Measurements from ENCODE around the gene GJD2. TPM values are rescaled to one million over a fixed set of nuclear protein-coding genes. Genes with fewer than 3 reads are reported as not detected.

GJD2 gene
- total RNA-seq, 3 donors from 2014 or later, result not detected

GRCh38 chr15:34757262-34757661, 2.5 kb upstream of the GJD2 start:
- DNase-seq (no peak), ATAC-seq (no peak)
- H3K9me3 ChIP-seq, result no peaks in the 10 kb centered on the region
- no peak for TF ChIP-seq CTCF (IDR thresholded peaks at IDR 0.05)
- intact Hi-C loops (cut with DNase I, micrococcal nuclease), result no loop called here
- no peaks in the 10 kb centered on the region for H3K4me1 ChIP-seq (ENCODE audit: low read depth)
- H3K4me3 ChIP-seq, result no peak overlapping the region
- no peaks in the 10 kb centered on the region for H3K36me3 ChIP-seq (ENCODE audit: low read depth)

- Histone ChIP-seq H3K9me3 (no peaks in the 10 kb centered on the region), H3K4me1 (ENCODE audit: low read depth) (no peaks in the 10 kb centered on the region), H3K4me3 (no peak overlapping the region), H3K36me3 (ENCODE audit: low read depth) (no peaks in the 10 kb centered on the region)
- ATAC-seq, result no peak
- DNase-seq, result no peak
- TF ChIP-seq CTCF (IDR thresholded peaks at IDR 0.05), result no peak
- intact Hi-C loops (cut with DNase I, micrococcal nuclease), result no loop called here
These were observed 598 bp upstream of the GJD2 start for GRCh38 chr15:34755419-34755773.

GRCh38 chr15:34754171-34754601, 612 bp downstream of the GJD2 start:
- DNase-seq (no peak), ATAC-seq (no peak)
- Histone ChIP-seq H3K36me3 (ENCODE audit: low read depth) (no peaks in the 10 kb centered on the region), H3K4me3 (no peak overlapping the region), H3K9me3 (no peaks in the 10 kb centered on the region), H3K4me1 (ENCODE audit: low read depth) (no peaks in the 10 kb centered on the region)
- TF ChIP-seq CTCF (IDR thresholded peaks at IDR 0.05), result no peak
- intact Hi-C loops (cut with DNase I, micrococcal nuclease), result no loop called here

DNA sequence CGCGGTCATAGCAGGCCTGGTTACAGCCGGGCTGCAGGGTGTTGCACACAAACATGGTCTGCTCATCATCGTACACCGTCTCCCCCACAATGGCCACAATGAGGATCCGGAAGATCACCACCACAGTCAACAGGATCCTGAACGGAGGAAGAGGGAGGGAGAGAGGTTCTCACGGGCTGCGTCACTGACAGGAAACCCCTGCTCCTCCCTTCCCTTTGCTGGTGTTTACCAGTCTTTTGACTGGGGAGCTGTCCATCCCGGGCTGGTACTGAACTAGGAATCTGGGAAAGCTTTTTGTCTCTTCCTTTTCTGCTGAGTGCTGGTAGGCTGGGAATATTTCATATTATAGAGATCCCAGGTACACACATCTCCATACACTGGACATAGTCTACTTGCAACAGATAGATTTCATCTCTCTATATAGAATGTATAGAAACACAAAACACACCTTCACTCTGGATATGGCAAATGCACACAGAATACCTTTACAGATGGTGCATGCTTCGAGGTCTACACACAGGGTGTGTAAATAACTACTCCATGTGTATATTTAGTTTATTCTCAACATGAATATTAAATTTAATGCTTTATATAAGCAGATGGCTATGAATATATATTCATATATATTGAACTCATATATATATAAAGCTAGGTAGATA, 1.4 kb downstream of the GJD2 start:
- Histone ChIP-seq H3K9me3 (no peaks in the 10 kb centered on the region), H3K4me3 (no peak overlapping the region), H3K4me1 (ENCODE audit: low read depth) (no peaks in the 10 kb centered on the region), H3K36me3 (ENCODE audit: low read depth) (no peaks in the 10 kb centered on the region)
- ATAC-seq, result no peak
- TF ChIP-seq CTCF (IDR thresholded peaks at IDR 0.05), result no peak
- intact Hi-C loops (cut with DNase I, micrococcal nuclease), result no loop called here
- DNase-seq, result peak in 1 of 3 donors; percentile 3

DNA sequence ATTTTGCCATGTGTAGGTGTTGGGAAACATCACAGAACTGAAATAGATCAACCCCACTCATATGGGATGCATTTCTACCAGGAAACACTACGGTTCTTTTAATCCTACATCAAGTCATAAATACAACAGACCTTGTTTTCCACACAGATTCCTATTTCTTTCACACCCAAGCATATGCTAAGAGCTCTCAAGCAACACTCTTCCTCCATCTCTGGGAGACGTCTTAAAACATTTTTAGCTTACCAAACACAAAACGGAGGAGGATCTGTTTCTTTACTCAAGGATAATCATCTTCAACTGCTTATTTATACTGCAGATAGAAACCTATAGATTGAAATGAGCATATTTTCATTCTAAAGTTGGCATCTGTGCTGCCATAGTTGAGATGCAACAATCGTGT, 5.1 kb downstream of the GJD2 start:
- intact Hi-C loops (cut with DNase I, micrococcal nuclease), result no loop called here
- ATAC-seq, result no peak
- no peaks in the 10 kb centered on the region for H3K9me3 ChIP-seq
- H3K4me1 ChIP-seq (ENCODE audit: low read depth), result no peaks in the 10 kb centered on the region
- DNase-seq, result no peak
- no peaks in the 10 kb centered on the region for H3K36me3 ChIP-seq (ENCODE audit: low read depth)
- TF ChIP-seq CTCF (IDR thresholded peaks at IDR 0.05), result no peak
- no peak overlapping the region for H3K4me3 ChIP-seq

- no peaks in the 10 kb centered on the region for H3K36me3 ChIP-seq (ENCODE audit: low read depth)
- ATAC-seq (no peak), DNase-seq (no peak)
- H3K4me1 ChIP-seq (ENCODE audit: low read depth), result no peaks in the 10 kb centered on the region
- H3K4me3 ChIP-seq, result no peak overlapping the region
- no peak for TF ChIP-seq CTCF (IDR thresholded peaks at IDR 0.05)
- intact Hi-C loops (cut with DNase I, micrococcal nuclease), result no loop called here
- H3K9me3 ChIP-seq, result no peaks in the 10 kb centered on the region
These were observed 15.5 kb downstream of the GJD2 start for GRCh38 chr15:34739346-34739745.
